ENCODE measurements around the gene STIM1. TPM values are rescaled to one million over a fixed set of nuclear protein-coding genes. Genes with fewer than 3 reads are reported as not detected.

The STIM1 gene
- total and polyA plus RNA-seq, 7 donors: 5.3 to 44.8 (median 29.3) TPM

GRCh38 chr11:3835751-3836150 lies 19.7 kb upstream of the STIM1 start:
- 61 to 80% methylated on average over 4 of the region's 4 CpGs for WGBS, 2 donors
- Histone ChIP-seq H3K36me3 (peaks cover 0 to 18% (median 2%) of the 10 kb centered on the region in 4 donors), H3K9me3 (no peaks in the 10 kb centered on the region), H3K27me3 (no peaks in the 10 kb centered on the region), H3K27ac (peak overlapping the region in 3 of 4 donors; percentile 8 to 31 (median 27)), H3K4me3 (no peak overlapping the region), H3K4me1 (peaks cover 2 to 65% (median 52%) of the 10 kb centered on the region in 4 donors)
- DNase-seq: no peak
- no peak for TF ChIP-seq POLR2AphosphoS5 (IDR thresholded peaks at IDR 0.05)
- no peak for TF ChIP-seq CTCF (IDR thresholded peaks at IDR 0.05)
- no peak for TF ChIP-seq POLR2A (IDR thresholded peaks at IDR 0.05)
- no peak for TF ChIP-seq EP300 (IDR thresholded peaks at IDR 0.05)
- intact Hi-C loops (cut with DNase I): no loop called here

- no peak overlapping the region for H3K4me3 ChIP-seq
- 59 to 83% methylated on average over 5 of the region's 5 CpGs for WGBS, 2 donors
- H3K27ac ChIP-seq: peak overlapping the region in 3 of 4 donors; percentile 29 to 35 (median 31)
- no peaks in the 10 kb centered on the region for H3K9me3 ChIP-seq
- intact Hi-C loops (cut with DNase I): no loop called here
- peaks cover 2 to 71% (median 54%) of the 10 kb centered on the region in 4 donors for H3K4me1 ChIP-seq
- H3K27me3 ChIP-seq: no peaks in the 10 kb centered on the region
- TF ChIP-seq POLR2A (IDR thresholded peaks at IDR 0.05) (no peak), CTCF (IDR thresholded peaks at IDR 0.05) (no peak), POLR2AphosphoS5 (IDR thresholded peaks at IDR 0.05) (no peak), EP300 (IDR thresholded peaks at IDR 0.05) (no peak)
- no peak for DNase-seq
- H3K36me3 ChIP-seq: peaks cover 0 to 11% (median 1%) of the 10 kb centered on the region in 4 donors
Measured at GRCh38 chr11:3836903-3837302, 18.6 kb upstream of the STIM1 start.

GRCh38 chr11:3837793-3838192 lies 17.7 kb upstream of the STIM1 start:
- H3K27ac ChIP-seq: peak overlapping the region in 3 of 4 donors; percentile 29 to 98 (median 47)
- intact Hi-C loops (cut with DNase I): no loop called here
- H3K4me3 ChIP-seq: no peak overlapping the region
- H3K27me3 ChIP-seq: no peaks in the 10 kb centered on the region
- no peaks in the 10 kb centered on the region for H3K9me3 ChIP-seq
- peak; percentile 76 for DNase-seq
- H3K36me3 ChIP-seq: peaks cover 0 to 11% (median 0%) of the 10 kb centered on the region in 4 donors
- peaks cover 1 to 73% (median 48%) of the 10 kb centered on the region in 4 donors for H3K4me1 ChIP-seq
- WGBS, 2 donors: 58 to 100% methylated on average over 1 of the region's 1 CpG
- TF ChIP-seq POLR2AphosphoS5 (IDR thresholded peaks at IDR 0.05) (no peak), EP300 (IDR thresholded peaks at IDR 0.05) (no peak), POLR2A (IDR thresholded peaks at IDR 0.05) (no peak), CTCF (IDR thresholded peaks at IDR 0.05) (no peak)

GRCh38 chr11:3838504-3838903 lies 17.0 kb upstream of the STIM1 start:
- WGBS, 2 donors: 61 to 86% methylated on average over 2 of the region's 2 CpGs
- Histone ChIP-seq H3K4me3 (peak overlapping the region in 1 of 4 donors; percentile 99), H3K9me3 (no peaks in the 10 kb centered on the region), H3K4me1 (peaks cover 0 to 73% (median 45%) of the 10 kb centered on the region in 4 donors), H3K27ac (peak overlapping the region; percentile 7 to 98 (median 49)), H3K27me3 (no peaks in the 10 kb centered on the region), H3K36me3 (peaks cover 0 to 11% (median 0%) of the 10 kb centered on the region in 4 donors)
- DNase-seq: no peak
- no peak for TF ChIP-seq EP300 (IDR thresholded peaks at IDR 0.05)
- intact Hi-C loops (cut with DNase I): no loop called here

GRCh38 chr11:3840004-3840869 lies 15.2 kb upstream of the STIM1 start:
- Histone ChIP-seq H3K27ac (peak overlapping the region; percentile 95 to 99 (median 98)), H3K36me3 (peaks cover 0 to 4% (median 0%) of the 10 kb centered on the region in 4 donors), H3K4me1 (peaks cover 0 to 58% (median 38%) of the 10 kb centered on the region in 4 donors), H3K4me3 (peak overlapping the region; percentile 83 to 99 (median 92)), H3K9me3 (no peaks in the 10 kb centered on the region), H3K27me3 (no peaks in the 10 kb centered on the region)
- 1 to 3% methylated on average over 46 of the region's 46 CpGs for WGBS, 2 donors
- TF ChIP-seq CTCF (IDR thresholded peaks at IDR 0.05) (no peak), POLR2A (IDR thresholded peaks at IDR 0.05) (no peak), POLR2AphosphoS5 (IDR thresholded peaks at IDR 0.05) (no peak), EP300 (IDR thresholded peaks at IDR 0.05) (no peak)
- no peak for DNase-seq
- intact Hi-C loops (cut with DNase I): loop anchor here (2.0 to 5.0 kb wide), 3 partner anchors 31 to 252 kb away; partner anchors contain the start of genes NUP98, PGAP2 and RRM1

All from sigmoid colon (tissue), 7 donors.